IPS DF 4.7 (cell line): ENCODE results near the gene MUL1.

Experiments used
- DNase-seq: peaks from one replicate; pipeline ENCODE4 v3.0.0-alpha.2; 2013; ENCODE audit warnings: low spot score; ENCODE audit errors: extremely low read depth

Gene MUL1

GRCh38 chr1:20485527-20486456 is 22.2 kb downstream of the MUL1 start, which contains the start of gene CAMK2N1:
CAMK2N1 (minus strand) TSS chr1:20486210; CDS start chr1:20485379, 831 bp downstream.
- no peak for DNase-seq

GRCh38 chr1:20484519-20485462 is 23.2 kb downstream of the MUL1 start:
- DNase-seq: no peak

- DNase-seq: no peak
Measured at GRCh38 chr1:20483833-20484518, 24.0 kb downstream of the MUL1 start.

- DNase-seq: no peak
Measured at GRCh38 chr1:20483098-20483832, 24.7 kb downstream of the MUL1 start.

- DNase-seq: no peak
Measured at GRCh38 chr1:20481643-20482498, 26.1 kb downstream of the MUL1 start.

- DNase-seq: no peak
Measured at GRCh38 chr1:20480951-20481617, 26.9 kb downstream of the MUL1 start.

GRCh38 chr1:20480243-20480944 is 27.6 kb downstream of the MUL1 start:
- DNase-seq: no peak

GRCh38 chr1:20479840-20480239 is 28.1 kb downstream of the MUL1 start:
- no peak for DNase-seq

GRCh38 chr1:20478057-20478635 is 29.8 kb downstream of the MUL1 start:
- no peak for DNase-seq

GRCh38 chr1:20477348-20478056 is 30.4 kb downstream of the MUL1 start:
- no peak for DNase-seq

- no peak for DNase-seq
Measured at GRCh38 chr1:20476265-20477038, 31.5 kb downstream of the MUL1 start.

- no peak for DNase-seq
Measured at GRCh38 chr1:20474996-20475395, 33.0 kb downstream of the MUL1 start.

- no peak for DNase-seq
Measured at GRCh38 chr1:20474333-20474975, 33.5 kb downstream of the MUL1 start.

- DNase-seq: no peak
Measured at GRCh38 chr1:20473894-20474293, 34.1 kb downstream of the MUL1 start.

GRCh38 chr1:20472860-20473711 is 34.9 kb downstream of the MUL1 start:
- DNase-seq: no peak
